Measurements from ENCODE around the gene ADGRA3. TPM values are rescaled to one million over a fixed set of nuclear protein-coding genes. Genes with fewer than 3 reads are reported as not detected.
"Not testable (repeated sequence)": the region's sequence is repeated elsewhere in the genome, so short reads cannot be mapped to it uniquely, and the experiment has no call there.

Gene ADGRA3
- total and polyA plus RNA-seq, 8 donors, result 4.7 to 87.5 (median 27.8) TPM

DNA sequence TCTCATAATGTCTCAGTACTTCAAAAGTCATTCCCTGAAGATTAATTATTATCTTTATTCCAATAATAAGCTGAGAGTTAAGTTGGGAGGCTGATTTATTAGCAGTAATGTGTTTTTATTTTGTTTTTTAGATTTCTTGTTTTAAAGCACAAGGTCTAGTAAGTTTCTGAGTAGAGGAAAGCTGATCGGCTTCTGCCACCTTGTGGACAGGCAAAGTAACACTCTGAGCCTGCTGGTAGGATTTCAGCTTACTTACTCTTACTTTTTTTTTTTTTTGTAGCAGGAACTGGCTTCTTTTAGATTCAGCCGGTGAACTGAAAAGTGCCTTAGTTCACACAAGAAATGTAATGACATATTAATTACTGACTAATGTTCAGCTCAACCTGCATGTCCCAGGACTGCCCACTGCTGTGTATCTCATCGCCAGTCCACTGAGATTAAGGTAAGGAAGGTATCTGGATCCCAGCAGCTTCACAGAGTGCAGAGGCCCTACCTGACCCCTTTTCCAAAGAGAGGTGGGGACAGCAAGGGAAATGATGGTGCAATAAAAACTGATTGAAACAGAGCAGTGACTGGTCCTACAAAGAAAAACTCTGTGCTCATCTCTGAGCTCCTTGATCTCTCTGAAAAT, 126.5 kb downstream of the ADGRA3 start:
- H3K4me3 ChIP-seq, result no peak overlapping the region
- WGBS, 5 donors, result 33 to 40% (median 35%) methylated on average over 3 of the region's 3 CpGs
- peak; percentile 45 to 88 for DNase-seq
- no peaks in the 10 kb centered on the region for H3K4me1 ChIP-seq
- intact Hi-C loops (cut with DNase I; ENCODE audit: low total_unique reads), result no loop called here
- TF ChIP-seq EP300 (IDR thresholded peaks at IDR 0.05), result no peak
- TF ChIP-seq POLR2AphosphoS5 (IDR thresholded peaks at IDR 0.05), result no peak
- no peak for TF ChIP-seq POLR2A (IDR thresholded peaks at IDR 0.05)
- TF ChIP-seq, protein P1, sequence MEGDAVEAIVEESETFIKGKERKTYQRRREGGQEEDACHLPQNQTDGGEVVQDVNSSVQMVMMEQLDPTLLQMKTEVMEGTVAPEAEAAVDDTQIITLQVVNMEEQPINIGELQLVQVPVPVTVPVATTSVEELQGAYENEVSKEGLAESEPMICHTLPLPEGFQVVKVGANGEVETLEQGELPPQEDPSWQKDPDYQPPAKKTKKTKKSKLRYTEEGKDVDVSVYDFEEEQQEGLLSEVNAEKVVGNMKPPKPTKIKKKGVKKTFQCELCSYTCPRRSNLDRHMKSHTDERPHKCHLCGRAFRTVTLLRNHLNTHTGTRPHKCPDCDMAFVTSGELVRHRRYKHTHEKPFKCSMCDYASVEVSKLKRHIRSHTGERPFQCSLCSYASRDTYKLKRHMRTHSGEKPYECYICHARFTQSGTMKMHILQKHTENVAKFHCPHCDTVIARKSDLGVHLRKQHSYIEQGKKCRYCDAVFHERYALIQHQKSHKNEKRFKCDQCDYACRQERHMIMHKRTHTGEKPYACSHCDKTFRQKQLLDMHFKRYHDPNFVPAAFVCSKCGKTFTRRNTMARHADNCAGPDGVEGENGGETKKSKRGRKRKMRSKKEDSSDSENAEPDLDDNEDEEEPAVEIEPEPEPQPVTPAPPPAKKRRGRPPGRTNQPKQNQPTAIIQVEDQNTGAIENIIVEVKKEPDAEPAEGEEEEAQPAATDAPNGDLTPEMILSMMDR (IDR thresholded peaks at IDR 0.05), result peak in 4 of 7 experiments; percentile 60 to 70 (median 64)
- H3K9me3 ChIP-seq, result no peaks in the 10 kb centered on the region
- no peaks in the 10 kb centered on the region for H3K27me3 ChIP-seq
- H3K36me3 ChIP-seq, result peaks cover 0 to 25% (median 17%) of the 10 kb centered on the region in 4 donors
- no peak overlapping the region for H3K27ac ChIP-seq

DNA sequence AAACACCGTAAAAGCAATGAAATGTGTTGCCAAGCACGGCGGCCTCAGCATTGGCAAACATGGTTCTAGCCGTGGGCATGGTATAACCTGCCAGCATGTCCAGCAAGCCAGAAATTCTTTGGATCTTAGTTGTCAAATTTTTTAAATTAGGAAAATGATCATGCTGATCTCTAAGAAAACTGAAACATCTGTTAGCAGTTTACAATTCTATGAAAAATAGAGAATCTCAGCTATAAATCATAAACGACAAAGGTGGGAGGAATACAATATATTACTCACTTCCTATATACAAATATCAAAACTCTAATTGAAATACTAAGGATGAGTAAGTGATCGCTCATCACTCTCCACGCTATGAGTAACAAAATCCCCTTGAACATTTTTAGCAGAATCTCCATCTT, 130.3 kb downstream of the ADGRA3 start:
- H3K9me3 ChIP-seq, result no peaks in the 10 kb centered on the region
- H3K27me3 ChIP-seq, result no peaks in the 10 kb centered on the region
- no peak overlapping the region for H3K4me3 ChIP-seq
- no peaks in the 10 kb centered on the region for H3K4me1 ChIP-seq
- 58 to 65% (median 59%) methylated on average over 7 of the region's 7 CpGs for WGBS, 5 donors
- TF ChIP-seq, protein P1 (IDR thresholded peaks at IDR 0.05), result no peak
- TF ChIP-seq POLR2A (IDR thresholded peaks at IDR 0.05), result no peak
- no peak for TF ChIP-seq POLR2AphosphoS5 (IDR thresholded peaks at IDR 0.05)
- no peak for TF ChIP-seq EP300 (IDR thresholded peaks at IDR 0.05)
- intact Hi-C loops (cut with DNase I; ENCODE audit: low total_unique reads), result no loop called here
- peaks cover 0 to 32% (median 14%) of the 10 kb centered on the region in 4 donors for H3K36me3 ChIP-seq
- no peak for DNase-seq
- H3K27ac ChIP-seq, result no peak overlapping the region

- Histone ChIP-seq H3K9me3 (no peaks in the 10 kb centered on the region), H3K27ac (no peak overlapping the region), H3K4me3 (no peak overlapping the region), H3K4me1 (no peaks in the 10 kb centered on the region), H3K27me3 (no peaks in the 10 kb centered on the region), H3K36me3 (peaks cover 0 to 31% (median 14%) of the 10 kb centered on the region in 4 donors)
- intact Hi-C loops (cut with DNase I; ENCODE audit: low total_unique reads), result no loop called here
- DNase-seq, result no peak
- TF ChIP-seq POLR2A (IDR thresholded peaks at IDR 0.05), result no peak
These were observed 131.7 kb downstream of the ADGRA3 start for GRCh38 chr4:22384154-22384553.

DNA sequence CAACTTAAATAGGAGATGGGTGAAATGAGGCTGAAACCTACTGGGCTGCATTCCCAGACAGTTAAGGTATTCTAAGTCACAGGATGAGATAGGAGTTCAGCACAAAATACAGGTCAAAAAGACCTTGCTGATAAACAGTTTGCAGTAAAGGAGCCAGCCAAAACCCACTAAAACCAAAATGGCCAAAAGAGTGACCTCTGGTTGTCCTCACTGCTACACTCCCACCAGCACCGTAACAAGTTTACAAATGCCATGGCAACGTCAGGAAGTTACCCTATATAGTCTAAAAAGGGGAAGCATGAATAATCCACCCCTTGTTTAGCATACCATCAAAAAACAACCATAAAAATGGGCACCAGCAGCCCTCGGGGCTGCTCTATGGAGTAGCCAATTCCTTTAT, 133.7 kb downstream of the ADGRA3 start:
- H3K9me3 ChIP-seq; DNase-seq; H3K4me3 ChIP-seq; intact Hi-C loops (cut with DNase I; ENCODE audit: low total_unique reads); H3K27me3 ChIP-seq; H3K4me1 ChIP-seq; H3K27ac ChIP-seq: not testable (repeated sequence)
- WGBS, 5 donors, result 44 to 55% (median 51%) methylated on average over 3 of the region's 3 CpGs
- H3K36me3 ChIP-seq, result peaks cover 0 to 13% (median 0%) of the 10 kb centered on the region in 4 donors

DNA sequence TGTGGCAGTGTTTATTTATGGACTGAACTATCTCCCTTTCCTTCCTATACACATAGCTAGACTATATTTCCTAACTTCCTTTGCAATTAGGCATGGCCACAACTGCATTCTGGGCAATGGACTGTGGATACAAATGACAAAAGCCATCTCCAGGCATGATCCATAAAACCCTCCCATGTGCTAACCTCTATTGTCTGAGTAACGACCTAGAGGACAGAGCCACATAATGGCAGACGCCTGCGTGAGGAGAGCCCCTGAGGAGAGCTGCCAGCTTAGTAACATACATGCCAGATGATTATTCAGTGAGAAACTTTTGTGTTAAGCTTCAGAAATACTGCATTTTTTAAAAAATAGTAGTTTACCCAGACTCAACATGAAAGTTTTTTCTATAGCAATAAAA, 142.9 kb downstream of the ADGRA3 start:
- no peak for DNase-seq
- TF ChIP-seq POLR2AphosphoS5 (IDR thresholded peaks at IDR 0.05) (no peak), POLR2A (IDR thresholded peaks at IDR 0.05) (no peak), EP300 (IDR thresholded peaks at IDR 0.05) (no peak)
- TF ChIP-seq, protein P1 (IDR thresholded peaks at IDR 0.05), result no peak
- Histone ChIP-seq H3K4me3 (no peak overlapping the region), H3K9me3 (no peaks in the 10 kb centered on the region), H3K4me1 (no peaks in the 10 kb centered on the region), H3K27me3 (no peaks in the 10 kb centered on the region), H3K27ac (no peak overlapping the region), H3K36me3 (no peaks in the 10 kb centered on the region)
- intact Hi-C loops (cut with DNase I; ENCODE audit: low total_unique reads), result no loop called here
- WGBS, 5 donors, result 74 to 87% (median 82%) methylated on average over 3 of the region's 3 CpGs

Data from stomach (tissue), 9 donors.